ES-I3 (cell line): ENCODE data around the gene PASK.

Experiments used
- H3K36me3 ChIP-seq: 2 replicates; pipeline ENCODE4 v1.6.1; 2013; ENCODE audit warnings: mild to moderate bottlenecking, low read length, control low read depth, moderate library complexity; ENCODE audit not compliant: insufficient read depth
- H3K4me1 ChIP-seq: 2 replicates; pipeline ENCODE4 v1.6.1; 2013; ENCODE audit warnings: mild to moderate bottlenecking, control low read depth, low read length; ENCODE audit not compliant: insufficient read depth
- H3K9ac ChIP-seq: 2 replicates; pipeline ENCODE4 v1.6.1; 2013; ENCODE audit warnings: low read depth, mild to moderate bottlenecking, low read length, moderate library complexity
- H3K9me3 ChIP-seq: 2 replicates; pipeline ENCODE4 v1.6.1; 2013; ENCODE audit warnings: mild to moderate bottlenecking, low read length, moderate library complexity; ENCODE audit not compliant: control insufficient read depth, insufficient read depth

PASK gene

GRCh38 chr2:241187101-241187917 is 38.0 kb upstream of the PASK start:
- H3K9me3 ChIP-seq: no peaks in the 10 kb centered on the region
- H3K4me1 ChIP-seq: peaks cover 13% of the 10 kb centered on the region; the same call in 1 of the 2 replicates
- no peaks in the 10 kb centered on the region for H3K36me3 ChIP-seq
- no peak overlapping the region for H3K9ac ChIP-seq

GRCh38 chr2:241185961-241186360 is 36.7 kb upstream of the PASK start:
- H3K4me1 ChIP-seq: peaks cover 13% of the 10 kb centered on the region; the same call in 1 of the 2 replicates
- no peaks in the 10 kb centered on the region for H3K36me3 ChIP-seq
- no peaks in the 10 kb centered on the region for H3K9me3 ChIP-seq
- H3K9ac ChIP-seq: no peak overlapping the region

- H3K4me1 ChIP-seq: peaks cover 13% of the 10 kb centered on the region; the same call in 1 of the 2 replicates
- H3K36me3 ChIP-seq: no peaks in the 10 kb centered on the region
- H3K9ac ChIP-seq: no peak overlapping the region
- H3K9me3 ChIP-seq: no peaks in the 10 kb centered on the region
Measured at GRCh38 chr2:241184901-241185300, 35.6 kb upstream of the PASK start.

- H3K4me1 ChIP-seq: peaks cover 10% of the 10 kb centered on the region; the same call in 1 of the 2 replicates
- H3K36me3 ChIP-seq: no peaks in the 10 kb centered on the region
- no peaks in the 10 kb centered on the region for H3K9me3 ChIP-seq
- H3K9ac ChIP-seq: no peak overlapping the region
Measured at GRCh38 chr2:241183221-241183620, 33.9 kb upstream of the PASK start.

- peaks cover 6% of the 10 kb centered on the region; the same call in 1 of the 2 replicates for H3K4me1 ChIP-seq
- no peaks in the 10 kb centered on the region for H3K9me3 ChIP-seq
- H3K36me3 ChIP-seq: no peaks in the 10 kb centered on the region
- H3K9ac ChIP-seq: no peak overlapping the region
Measured at GRCh38 chr2:241182531-241183133, 33.4 kb upstream of the PASK start.

GRCh38 chr2:241182126-241182525 is 32.9 kb upstream of the PASK start:
- Histone ChIP-seq H3K36me3 (no peaks in the 10 kb centered on the region), H3K9ac (no peak overlapping the region), H3K9me3 (no peaks in the 10 kb centered on the region), H3K4me1 (peaks cover 3% of the 10 kb centered on the region; the same call in 1 of the 2 replicates)

- Histone ChIP-seq H3K9me3 (no peaks in the 10 kb centered on the region), H3K36me3 (no peaks in the 10 kb centered on the region), H3K9ac (no peak overlapping the region), H3K4me1 (no peaks in the 10 kb centered on the region)
Measured at GRCh38 chr2:241180495-241180894, 31.2 kb upstream of the PASK start.

- Histone ChIP-seq H3K4me1 (no peaks in the 10 kb centered on the region), H3K9ac (no peak overlapping the region)
Measured at GRCh38 chr2:241179899-241180298, 30.6 kb upstream of the PASK start.

GRCh38 chr2:241178961-241179360 is 29.7 kb upstream of the PASK start:
- Histone ChIP-seq H3K9ac (no peak overlapping the region), H3K36me3 (no peaks in the 10 kb centered on the region), H3K9me3 (no peaks in the 10 kb centered on the region), H3K4me1 (no peaks in the 10 kb centered on the region)

More at GRCh38 chr2:241179899-241180298, 30.6 kb upstream of the PASK start:
- Histone ChIP-seq H3K36me3 (no peaks in the 10 kb centered on the region), H3K9me3 (no peaks in the 10 kb centered on the region)

- Histone ChIP-seq H3K36me3 (no peaks in the 10 kb centered on the region), H3K4me1 (no peaks in the 10 kb centered on the region), H3K9ac (no peak overlapping the region), H3K9me3 (no peaks in the 10 kb centered on the region)
Measured at GRCh38 chr2:241177526-241178334, 28.5 kb upstream of the PASK start.

- Histone ChIP-seq H3K36me3 (peaks cover 4% of the 10 kb centered on the region; the same call in 1 of the 2 replicates), H3K9me3 (no peaks in the 10 kb centered on the region; the same call in 1 of the 2 replicates), H3K4me1 (no peaks in the 10 kb centered on the region), H3K9ac (no peak overlapping the region)
Measured at GRCh38 chr2:241173557-241173956, 24.3 kb upstream of the PASK start.

- H3K4me1 ChIP-seq: no peaks in the 10 kb centered on the region
Measured at GRCh38 chr2:241168366-241168765, 19.1 kb upstream of the PASK start.

GRCh38 chr2:241163601-241164118 is 14.4 kb upstream of the PASK start:
- Histone ChIP-seq H3K9ac (no peak overlapping the region), H3K9me3 (no peaks in the 10 kb centered on the region), H3K4me1 (no peaks in the 10 kb centered on the region), H3K36me3 (no peaks in the 10 kb centered on the region; the same call in 1 of the 2 replicates)

More at GRCh38 chr2:241168366-241168765, 19.1 kb upstream of the PASK start:
- H3K9me3 ChIP-seq: no peaks in the 10 kb centered on the region; the same call in 1 of the 2 replicates
- no peak overlapping the region for H3K9ac ChIP-seq
- peaks cover 4% of the 10 kb centered on the region; the same call in 1 of the 2 replicates for H3K36me3 ChIP-seq
